IMR-90 (cell line): ENCODE results near the gene R3HDML. TPM values are rescaled to one million over a fixed set of nuclear protein-coding genes. Genes with fewer than 3 reads are reported as not detected.

ENCODE experiments used
- ATAC-seq: fragments of 200-7000 bp; cut with Tn5 transposase; 2 replicates; pipeline ENCODE4 v1.9.1; 2020; ENCODE audit warnings: low read depth, mild to moderate bottlenecking, moderate library complexity
- BruUV-seq: library from RNA; stranded (reverse); fragments of 400-500 nt; replicated peaks from 2 replicates; lab custom pipeline; 2021; lab: Mats Ljungman, UMichigan
- CTCF ChIA-PET: fragments of 300-600 bp; formaldehyde crosslinking; extraction: SDS; loops from one replicate; lab custom pipeline; 2021; ENCODE audit warnings: antibody characterized with exemption; lab: Yijun Ruan, JAX
- POLR2A ChIA-PET: fragments of 300-600 bp; sonication (Branson Sonifier 250); formaldehyde crosslinking; loops from one replicate; lab custom pipeline; 2022; ENCODE audit warnings: antibody characterized with exemption; ENCODE audit not compliant: unreplicated experiment; lab: Charles Lee
- DNase-seq: peaks from one replicate; pipeline ENCODE4 v3.0.0; 2013
- H2AFZ ChIP-seq: replicated peaks from 2 replicates; pipeline ENCODE3; 2013; ENCODE audit warnings: low read length, mild to moderate bottlenecking; ENCODE audit not compliant: poor library complexity
- H2AK5ac ChIP-seq: 2 replicates; pipeline ENCODE4 v1.6.1; 2013; ENCODE audit warnings: low read depth, low read length, inconsistent platforms
- H2AK9ac ChIP-seq: replicated peaks from 2 replicates; pipeline ENCODE3; 2013; ENCODE audit warnings: mild to moderate bottlenecking, low read depth, low read length, moderate library complexity; ENCODE audit not compliant: poor library complexity
- H2BK120ac ChIP-seq: 2 replicates; pipeline ENCODE4 v1.6.1; 2013; ENCODE audit warnings: low read depth, low read length, inconsistent platforms
- H2BK15ac ChIP-seq: 3 replicates; pipeline ENCODE4 v1.6.1; 2013; ENCODE audit warnings: low read depth, low read length, inconsistent platforms
- H2BK20ac ChIP-seq: 2 replicates; pipeline ENCODE4 v1.6.1; 2013; ENCODE audit warnings: low read depth, mild to moderate bottlenecking, inconsistent platforms, low read length, moderate library complexity
- H2BK5ac ChIP-seq: 2 replicates; pipeline ENCODE4 v1.6.1; 2013; ENCODE audit warnings: mild to moderate bottlenecking, low read depth, low read length, inconsistent platforms; ENCODE audit not compliant: poor library complexity, severe bottlenecking
- H3K14ac ChIP-seq: replicated peaks from 2 replicates; pipeline ENCODE4 v1.6.1; 2013; ENCODE audit warnings: low read depth, low read length, inconsistent platforms
- H3K18ac ChIP-seq: 2 replicates; pipeline ENCODE4 v1.6.1; 2013; ENCODE audit warnings: low read depth, low read length, control low read depth
- H3K23ac ChIP-seq: 2 replicates; pipeline ENCODE4 v1.6.1; 2013; ENCODE audit warnings: low read depth, low read length, inconsistent platforms
- H3K27ac ChIP-seq: 2 replicates; pipeline ENCODE4 v1.5.1; 2013; ENCODE audit warnings: mild to moderate bottlenecking, control low read depth, low read length; ENCODE audit not compliant: insufficient read depth
- H3K27me3 ChIP-seq: 2 replicates; pipeline ENCODE4 v1.6.1; 2013; ENCODE audit warnings: low read length; ENCODE audit not compliant: control insufficient read depth, insufficient read depth
- H3K36me3 ChIP-seq: 2 replicates; pipeline ENCODE4 v1.6.1; 2013; ENCODE audit warnings: low read length, mixed read lengths; ENCODE audit not compliant: control insufficient read depth, insufficient read depth
- H3K4ac ChIP-seq: 2 replicates; pipeline ENCODE4 v1.6.1; 2013; ENCODE audit warnings: low read depth, low read length, inconsistent platforms
- H3K4me1 ChIP-seq: 2 replicates; pipeline ENCODE4 v1.6.1; 2013; ENCODE audit warnings: low read length, mixed read lengths; ENCODE audit not compliant: control insufficient read depth, insufficient read depth
- H3K4me2 ChIP-seq: 2 replicates; pipeline ENCODE4 v1.6.1; 2013; ENCODE audit warnings: low read depth, mild to moderate bottlenecking, control low read depth, low read length, moderate library complexity
- H3K4me3 ChIP-seq: 2 replicates; pipeline ENCODE4 v1.5.1; 2013; ENCODE audit warnings: low read depth, mild to moderate bottlenecking, control low read depth, low read length, moderate library complexity; ENCODE audit not compliant: insufficient read depth
- H3K56ac ChIP-seq: 2 replicates; pipeline ENCODE4 v1.6.1; 2013; ENCODE audit warnings: low read length, inconsistent platforms; ENCODE audit not compliant: insufficient read depth; ENCODE audit errors: extremely low read depth
- H3K79me1 ChIP-seq, 2 experiments: 2 replicates each; pipeline ENCODE4 v1.6.1; 2013; ENCODE audit warnings: low read length in 2 of 2, inconsistent platforms in 1 of 2, low read depth in 1 of 2
- H3K9ac ChIP-seq: 2 replicates; pipeline ENCODE4 v1.6.1; 2013; ENCODE audit warnings: low read depth, low read length, control low read depth
- H3K9me1 ChIP-seq: 2 replicates; pipeline ENCODE4 v1.6.1; 2013; ENCODE audit warnings: low read length, inconsistent platforms; ENCODE audit not compliant: insufficient read depth
- H3K9me3 ChIP-seq: 2 replicates; pipeline ENCODE4 v1.6.1; 2013; ENCODE audit warnings: low read length; ENCODE audit not compliant: control insufficient read depth, insufficient read depth
- H4K20me1 ChIP-seq: 2 replicates; pipeline ENCODE4 v1.6.1; 2013; ENCODE audit warnings: low read length, inconsistent platforms; ENCODE audit not compliant: insufficient read depth
- H4K5ac ChIP-seq: 2 replicates; pipeline ENCODE4 v1.6.1; 2013; ENCODE audit warnings: mild to moderate bottlenecking, low read depth, low read length, control low read depth
- H4K8ac ChIP-seq, 2 experiments: 2 replicates each; pipeline ENCODE4 v1.6.1; 2013; ENCODE audit warnings: low read depth in 2 of 2, low read length in 2 of 2, control low read depth in 1 of 2, inconsistent platforms in 1 of 2
- H4K91ac ChIP-seq: 2 replicates; pipeline ENCODE4 v1.6.1; 2013; ENCODE audit warnings: low read depth, low read length, inconsistent platforms; ENCODE audit not compliant: insufficient read depth
- RFX5 ChIP-seq: IDR thresholded peaks from 2 replicates; pipeline ENCODE4 v1.8.0; 2012; ENCODE audit warnings: low read depth, mild to moderate bottlenecking, low read length, moderate library complexity
- WGBS, 2 experiments: methylation state at CpG; one replicate each; pipeline versions ENCODE4 v1.1.5 to v1.1.7; 2013; ENCODE audit warnings: missing lambda C conversion rate in 2 of 2; ENCODE audit not compliant: insufficient read length in 1 of 2; ENCODE audit errors: extremely low coverage in 2 of 2; 5-methylcytosine and 5-hydroxymethylcytosine counted together
- dilution Hi-C: fragments of 300-500 bp; cut with HindIII; formaldehyde crosslinking; loops from one replicate; pipeline ENCODE4 v1.14.3; 2018; ENCODE audit warnings: low sequenced_read_pairs; ENCODE audit not compliant: unreplicated experiment
- in situ Hi-C: fragments of 300-500 bp; cut with MboI; formaldehyde crosslinking; loops from 3 replicates; pipeline ENCODE4 v1.14.3; 2019; ENCODE audit warnings: low sequenced_read_pairs, inconsistent platforms, mixed read lengths
- intact Hi-C: fragments of 100-400 bp; cut with micrococcal nuclease; formaldehyde crosslinking; loops from 2 replicates; pipeline ENCODE4 v1.10.0; 2022
- polyA plus RNA-seq, 3 experiments: library from polyadenylated mRNA; depleted of rRNA; stranded (reverse); fragments of >200 nt; gene quantifications; 2 replicates each; pipeline ENCODE4 v1.2.3, GENCODE V29; 2012; ENCODE audit warnings: low replicate concordance in 1 of 3
- total RNA-seq: library from RNA; depleted of rRNA; stranded (reverse); fragments of >200 nt; gene quantifications from 2 replicates; pipeline ENCODE4 v1.2.3, GENCODE V29; 2012

R3HDML gene
- total and polyA plus RNA-seq, 2 of the 4 experiments (the other 2 are of a cell fraction), result not detected

DNA sequence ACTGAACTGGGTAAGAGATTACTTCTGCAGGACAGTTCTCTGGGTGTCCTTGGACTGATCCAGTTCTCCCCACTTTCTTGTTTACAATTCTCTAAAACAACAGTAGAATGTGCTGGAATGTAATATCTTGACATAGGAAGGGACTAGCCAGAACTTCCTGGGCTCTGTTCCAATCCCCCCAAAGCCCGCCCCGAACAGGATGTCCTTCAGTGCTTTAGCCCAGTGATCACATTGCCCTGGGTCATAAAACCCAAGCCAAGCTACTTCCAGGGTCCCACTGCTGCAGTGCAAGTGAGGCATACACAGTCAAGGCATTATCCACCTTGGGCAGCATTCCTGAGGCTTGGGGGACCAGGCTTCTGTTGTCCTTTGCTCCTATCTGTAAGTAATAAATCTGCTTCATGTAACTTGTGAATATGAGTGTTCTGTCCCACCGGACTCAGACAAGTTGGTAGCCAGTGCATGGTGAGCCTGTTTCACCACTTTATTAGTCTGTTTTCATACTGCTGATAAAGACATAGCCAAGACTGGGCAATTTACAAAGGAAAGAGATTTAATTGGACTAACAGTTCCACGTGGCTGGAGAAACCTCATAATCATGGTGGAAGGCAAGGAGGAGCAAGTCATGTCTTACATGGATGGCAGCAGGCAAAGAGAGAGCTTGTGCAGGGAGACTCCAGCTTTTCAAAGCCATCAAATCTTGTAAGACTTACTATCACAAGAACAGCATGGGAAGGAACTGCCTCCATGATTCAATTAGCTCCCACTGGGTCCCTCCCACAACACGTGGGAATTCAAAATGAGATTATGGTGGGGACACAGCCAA, 49.4 kb upstream of the R3HDML start:
- H2BK5ac ChIP-seq, result no peak overlapping the region
- H3K4me1 ChIP-seq, result no peaks in the 10 kb centered on the region; the same call in 1 of the 2 replicates
- no peak overlapping the region for H3K4me3 ChIP-seq
- in situ Hi-C loops, result no loop called here
- no peak overlapping the region for H3K4ac ChIP-seq
- POLR2A ChIA-PET, result no interaction called here
- no peak overlapping the region for H3K27ac ChIP-seq
- no TSS peak for BruUV-seq
- no peak overlapping the region for H3K56ac ChIP-seq
- H4K8ac ChIP-seq, result no peak overlapping the region
- intact Hi-C loops, result loop anchor here (5.0 kb wide), 1 partner anchor 35 kb away; no protein-coding TSS in a partner anchor
- H2AK5ac ChIP-seq, result no peak overlapping the region
- WGBS, 2 experiments, result 17% methylated on average over 1 of the region's 5 CpGs; no CpG with 5 or more reads in 1 of the 2 experiments
- dilution Hi-C loops, result no loop called here
- no peak overlapping the region for H3K4me2 ChIP-seq
- no peak overlapping the region for H3K9ac ChIP-seq
- no peak overlapping the region for H2AK9ac ChIP-seq
- no peak overlapping the region for H3K18ac ChIP-seq
- DNase-seq (no peak), ATAC-seq (peak; percentile 37; the same call in 1 of the 2 replicates)
- H2BK20ac ChIP-seq, result no peak overlapping the region
- H4K20me1 ChIP-seq, result no peaks in the 10 kb centered on the region
- H3K14ac ChIP-seq, result no peak overlapping the region
- no peak overlapping the region for H4K5ac ChIP-seq
- no peaks in the 10 kb centered on the region for H3K9me3 ChIP-seq
- no peaks in the 10 kb centered on the region for H3K9me1 ChIP-seq
- no peak for TF ChIP-seq RFX5
- H2BK120ac ChIP-seq, result no peak overlapping the region
- H3K23ac ChIP-seq, result no peak overlapping the region
- no peaks in the 10 kb centered on the region for H3K79me1 ChIP-seq
- CTCF ChIA-PET, result interaction anchor here (1.3 kb wide), 1 partner anchor 23 kb away, joined by 3 read pairs; the partner anchor contains the start of gene FITM2
- H3K36me3 ChIP-seq, result no peaks in the 10 kb centered on the region
- H4K91ac ChIP-seq, result no peak overlapping the region
- H2AFZ ChIP-seq, result no peak overlapping the region
- no peaks in the 10 kb centered on the region for H3K27me3 ChIP-seq
- H2BK15ac ChIP-seq, result no peak overlapping the region
